Measurements from ENCODE around the gene AXIN1. TPM values are rescaled to one million over a fixed set of nuclear protein-coding genes. Genes with fewer than 3 reads are reported as not detected.

AXIN1 gene
- 13.4 and 26.4 TPM in 2 replicates for total RNA-seq (ENCODE audit: low replicate concordance)

GRCh38 chr16:352547-353403 lies at the start of gene AXIN1:
AXIN1 (minus strand) TSS chr16:352723; CDS start chr16:347025, 5,698 bp downstream.
- TF ChIP-seq, protein P1, sequence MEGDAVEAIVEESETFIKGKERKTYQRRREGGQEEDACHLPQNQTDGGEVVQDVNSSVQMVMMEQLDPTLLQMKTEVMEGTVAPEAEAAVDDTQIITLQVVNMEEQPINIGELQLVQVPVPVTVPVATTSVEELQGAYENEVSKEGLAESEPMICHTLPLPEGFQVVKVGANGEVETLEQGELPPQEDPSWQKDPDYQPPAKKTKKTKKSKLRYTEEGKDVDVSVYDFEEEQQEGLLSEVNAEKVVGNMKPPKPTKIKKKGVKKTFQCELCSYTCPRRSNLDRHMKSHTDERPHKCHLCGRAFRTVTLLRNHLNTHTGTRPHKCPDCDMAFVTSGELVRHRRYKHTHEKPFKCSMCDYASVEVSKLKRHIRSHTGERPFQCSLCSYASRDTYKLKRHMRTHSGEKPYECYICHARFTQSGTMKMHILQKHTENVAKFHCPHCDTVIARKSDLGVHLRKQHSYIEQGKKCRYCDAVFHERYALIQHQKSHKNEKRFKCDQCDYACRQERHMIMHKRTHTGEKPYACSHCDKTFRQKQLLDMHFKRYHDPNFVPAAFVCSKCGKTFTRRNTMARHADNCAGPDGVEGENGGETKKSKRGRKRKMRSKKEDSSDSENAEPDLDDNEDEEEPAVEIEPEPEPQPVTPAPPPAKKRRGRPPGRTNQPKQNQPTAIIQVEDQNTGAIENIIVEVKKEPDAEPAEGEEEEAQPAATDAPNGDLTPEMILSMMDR (IDR thresholded peaks at IDR 0.05; ENCODE audit: insufficient read depth, low read length) = peak; percentile 55
- peak; percentile 75 for DNase-seq (ENCODE audit: low read depth)
- H3K4me3 ChIP-seq (ENCODE audit: low read depth, low read length) = peak within 1 kb of the TSS; percentile 77

- TF ChIP-seq, protein P1 (IDR thresholded peaks at IDR 0.05; ENCODE audit: insufficient read depth, low read length) = peak; percentile 14
- peak; percentile 87 for DNase-seq (ENCODE audit: low read depth)
- peak within 1 kb of the TSS; percentile 87 for H3K4me3 ChIP-seq (ENCODE audit: low read depth, low read length)
These were observed 49.2 kb upstream of the AXIN1 start, which contains the start of gene DECR2 for GRCh38 chr16:401468-402348. DECR2 (plus strand) TSS chr16:401885; CDS start chr16:401964, 79 bp downstream.

DNA sequence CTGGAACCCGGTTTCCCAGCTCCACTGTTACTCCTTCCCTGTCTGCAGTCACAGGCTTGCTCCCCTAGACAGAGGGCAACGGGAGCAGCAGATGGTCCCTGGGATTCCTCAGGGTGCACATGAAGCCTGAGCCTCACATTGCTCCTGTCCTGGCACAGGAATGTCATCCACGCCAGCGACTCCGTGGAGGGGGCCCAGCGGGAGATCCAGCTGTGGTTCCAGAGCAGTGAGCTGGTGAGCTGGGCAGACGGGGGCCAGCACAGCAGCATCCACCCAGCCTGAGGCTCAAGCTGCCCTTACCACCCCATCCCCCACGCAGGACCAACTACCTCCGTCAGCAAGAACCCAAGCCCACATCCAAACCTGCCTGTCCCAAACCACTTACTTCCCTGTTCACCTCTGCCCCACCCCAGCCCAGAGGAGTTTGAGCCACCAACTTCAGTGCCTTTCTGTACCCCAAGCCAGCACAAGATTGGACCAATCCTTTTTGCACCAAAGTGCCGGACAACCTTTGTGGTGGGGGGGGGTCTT lies 47.6 kb upstream of the AXIN1 start:
- H3K4me3 ChIP-seq (ENCODE audit: low read depth, low read length) = peak overlapping the region; percentile 87
- TF ChIP-seq, protein P1 (IDR thresholded peaks at IDR 0.05; ENCODE audit: insufficient read depth, low read length) = no peak

DNA sequence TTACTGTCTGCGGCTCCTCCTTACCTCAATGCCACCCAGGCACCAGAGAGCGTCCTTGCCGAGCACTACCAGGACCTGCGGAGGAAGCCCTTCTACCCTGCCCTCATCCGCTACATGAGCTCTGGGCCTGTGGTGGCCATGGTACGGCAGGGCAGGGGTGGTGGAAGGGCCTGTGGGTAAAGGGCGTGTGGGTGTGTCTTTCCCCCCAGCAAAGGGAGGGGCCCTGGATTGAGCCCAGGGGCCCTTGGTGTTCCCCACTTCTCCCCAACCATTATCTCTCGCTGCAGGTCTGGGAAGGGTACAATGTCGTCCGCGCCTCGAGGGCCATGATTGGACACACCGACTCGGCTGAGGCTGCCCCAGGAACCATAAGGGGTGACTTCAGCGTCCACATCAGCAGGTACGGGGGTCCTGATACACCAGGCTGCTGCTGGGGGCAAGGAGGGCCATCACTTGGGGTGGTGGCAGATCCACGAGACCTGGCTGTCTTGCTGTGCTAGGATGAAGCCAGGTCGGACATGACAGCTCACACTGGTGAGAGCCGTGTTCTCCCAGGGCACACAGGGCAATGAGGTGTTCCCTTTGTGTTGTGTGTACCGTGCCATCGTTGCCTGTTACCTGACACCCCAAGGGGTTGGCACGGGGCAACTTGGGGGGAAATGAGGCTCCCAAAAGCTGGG lies 47.0 kb upstream of the AXIN1 start:
- TF ChIP-seq, protein P1 (IDR thresholded peaks at IDR 0.05; ENCODE audit: insufficient read depth, low read length) = no peak
- DNase-seq (ENCODE audit: low read depth) = no peak
- no peak overlapping the region for H3K4me3 ChIP-seq (ENCODE audit: low read depth, low read length)

More for the DNA sequence above, 47.6 kb upstream of the AXIN1 start:
- DNase-seq (ENCODE audit: low read depth) = no peak

GRCh38 chr16:398561-399339 lies 46.2 kb upstream of the AXIN1 start:
- TF ChIP-seq, protein P1 (IDR thresholded peaks at IDR 0.05; ENCODE audit: insufficient read depth, low read length) = no peak
- H3K4me3 ChIP-seq (ENCODE audit: low read depth, low read length) = no peak overlapping the region

More at GRCh38 chr16:398561-399339, 46.2 kb upstream of the AXIN1 start:
- no peak for DNase-seq (ENCODE audit: low read depth)
